Embryonic facial prominence (tissue), 1 donor: ENCODE data around the gene SSU72.
"Not testable (repeated sequence)": the region's sequence is repeated elsewhere in the genome, so short reads cannot be mapped to it uniquely, and the experiment has no call there.

ENCODE experiments used
- DNase-seq: peaks from one replicate; pipeline ENCODE4 v3.0.0-alpha.2; 2016; ENCODE audit errors: extremely low spot score

Gene SSU72

DNA sequence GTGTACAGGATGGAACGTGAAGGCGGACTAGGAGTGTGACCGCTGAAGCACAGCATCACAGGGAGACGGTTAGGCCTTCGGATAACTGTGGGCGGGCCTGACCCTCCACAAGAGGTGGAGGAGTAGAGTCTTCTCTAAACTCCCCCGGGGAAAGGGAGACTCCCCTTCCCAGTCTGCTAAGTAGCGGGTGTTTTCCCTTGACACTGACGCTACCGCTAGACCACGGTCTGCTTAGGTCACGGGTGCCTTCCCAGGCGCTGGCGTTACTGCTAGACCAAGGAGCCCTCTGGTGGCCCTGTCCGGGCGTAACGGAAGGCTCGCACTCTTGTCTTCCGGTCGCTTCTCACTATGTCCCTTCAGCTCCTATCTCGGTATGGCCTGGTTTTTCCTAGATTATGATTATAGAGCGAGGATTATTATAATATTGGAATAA is 69.3 kb downstream of the SSU72 start:
- not testable (repeated sequence) for DNase-seq

DNA sequence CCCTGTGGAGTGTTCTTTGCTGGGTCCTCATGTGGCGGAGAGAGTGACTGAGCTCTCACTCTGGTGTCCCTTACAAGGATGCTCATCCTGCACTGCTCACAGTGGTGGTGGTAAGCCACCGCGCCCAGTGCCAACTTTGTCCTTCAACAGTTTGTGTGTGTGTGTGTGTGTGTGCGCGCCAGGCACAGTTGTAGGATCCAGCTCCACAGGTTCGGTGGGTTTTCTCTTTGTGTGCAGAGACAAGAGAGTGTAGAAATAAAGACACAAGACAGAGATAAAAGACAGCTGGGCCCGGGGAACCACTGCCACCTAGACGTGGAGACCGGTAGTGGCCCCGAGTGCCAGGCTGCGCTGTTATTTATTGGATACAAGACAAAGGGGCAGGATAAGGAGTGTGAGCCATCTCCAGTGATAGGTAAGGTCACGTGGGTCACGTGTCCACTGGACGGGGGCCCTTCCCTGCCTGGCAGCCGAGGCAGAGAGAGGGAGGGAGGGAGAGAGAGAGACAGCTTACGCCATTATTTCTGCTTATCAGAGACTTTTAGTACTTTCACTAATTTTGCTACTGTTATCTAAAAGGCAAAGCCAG is 69.8 kb downstream of the SSU72 start:
- peak; percentile 6 for DNase-seq

DNA sequence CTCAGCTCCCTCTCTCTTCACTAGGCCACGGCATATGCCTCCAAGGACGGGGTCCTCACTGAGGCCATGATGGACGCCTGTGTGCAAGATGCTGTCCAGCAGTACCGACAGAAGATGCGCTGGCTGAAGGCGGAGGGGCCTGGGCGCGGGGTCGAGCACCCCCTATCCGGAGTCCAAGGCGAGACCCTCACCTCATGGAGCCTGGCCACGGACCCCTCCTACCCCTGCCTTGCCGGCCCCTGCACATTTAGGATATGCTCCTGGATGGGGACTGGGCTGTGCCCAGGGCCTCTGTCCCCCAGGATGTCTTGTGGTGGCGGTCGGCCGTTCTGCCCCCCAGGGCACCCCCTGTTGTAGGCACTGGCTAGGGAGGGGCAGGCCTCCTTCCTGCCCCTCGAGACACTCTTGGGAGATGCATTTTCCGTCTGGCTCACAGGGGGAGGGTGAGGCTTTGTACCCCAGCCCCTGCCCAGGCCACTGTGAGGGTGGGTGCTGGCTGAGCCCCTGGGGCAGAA is 79.1 kb downstream of the SSU72 start:
- DNase-seq, result not testable (repeated sequence)

DNA sequence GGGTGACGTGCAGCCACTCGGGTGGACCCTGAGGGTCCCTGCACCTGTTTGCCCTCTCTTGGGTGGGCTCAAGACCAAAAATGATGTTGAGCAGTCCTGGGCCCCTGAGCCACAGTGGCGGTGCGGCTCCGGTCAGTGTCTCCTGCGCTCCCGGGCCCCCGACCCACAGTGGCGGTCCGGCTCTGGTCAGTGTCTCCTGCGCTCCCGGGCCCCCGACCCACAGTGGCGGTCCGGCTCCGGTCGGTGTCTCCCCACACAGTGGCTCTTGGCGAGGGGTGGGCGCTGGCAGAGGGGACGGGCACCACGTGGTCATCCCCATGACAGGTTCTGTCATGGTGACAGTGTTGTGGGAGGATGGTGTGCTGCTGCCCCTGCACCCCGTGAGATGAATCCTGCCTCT is 80.4 kb downstream of the SSU72 start:
- not testable (repeated sequence) for DNase-seq
